ENCODE data around the gene EFCAB6.

EFCAB6 gene

DNA sequence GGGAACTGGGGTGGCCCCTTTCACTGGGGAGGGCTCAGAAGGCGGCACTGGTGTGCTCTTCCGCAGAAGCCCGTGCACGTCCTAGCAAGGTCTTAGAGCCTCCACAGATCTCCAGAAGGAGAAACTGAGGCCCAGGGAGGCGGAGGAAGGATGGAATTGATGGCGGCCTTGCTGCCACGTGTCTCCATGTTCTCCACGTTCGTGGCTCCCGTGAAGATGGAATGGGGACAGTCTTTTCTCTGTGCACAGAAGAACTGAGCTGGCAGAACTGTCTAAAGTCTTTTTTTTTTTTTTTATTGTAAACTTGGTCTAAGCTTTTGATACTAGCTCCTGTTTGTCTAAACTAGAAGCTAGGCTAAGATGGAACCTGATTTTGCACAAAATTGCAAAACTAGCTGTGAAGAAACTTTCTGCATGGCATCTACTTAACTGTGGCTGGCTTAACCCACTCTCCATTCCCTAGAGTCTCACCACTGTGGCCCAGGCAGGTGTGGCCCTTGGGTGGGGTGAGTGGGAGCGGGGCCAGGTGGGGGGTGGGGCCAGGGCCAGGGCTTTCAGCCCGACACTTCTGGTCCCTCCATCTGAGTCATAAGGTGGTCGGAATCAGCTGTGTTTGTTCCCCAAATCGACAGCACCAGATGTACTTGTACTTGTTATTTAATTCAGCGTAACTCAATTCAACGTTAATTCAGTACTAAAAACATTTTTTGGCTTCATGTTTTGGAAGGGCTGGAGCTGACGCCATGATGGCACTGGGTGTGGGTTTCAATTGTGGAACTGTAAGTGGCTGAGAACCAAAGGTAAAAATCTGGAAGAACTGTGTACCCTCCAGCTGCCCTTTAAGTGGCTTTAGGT is 279.6 kb downstream of the EFCAB6 start:
- no peak for DNase-seq (ENCODE audit: low read depth in 2 of 2)

DNA sequence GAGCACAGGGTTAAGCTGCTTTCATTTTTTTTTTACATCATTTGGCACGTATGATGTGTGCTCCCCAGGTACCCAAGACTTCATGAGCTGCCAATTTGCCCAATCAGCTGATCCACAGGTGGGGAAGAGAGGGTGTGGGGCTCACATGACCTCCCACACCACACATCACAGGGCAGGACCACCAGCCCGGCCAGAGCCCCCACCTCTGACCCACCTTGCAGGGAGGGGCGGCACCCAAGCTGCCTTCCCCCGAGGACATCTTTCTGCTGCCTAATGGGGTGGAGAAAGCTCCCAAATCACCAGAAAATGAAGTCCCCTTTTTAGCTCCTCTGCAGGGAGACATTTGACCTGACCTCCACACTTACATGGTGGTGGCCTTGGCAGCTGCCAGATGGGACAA is 280.5 kb downstream of the EFCAB6 start:
- DNase-seq (ENCODE audit: low read depth in 2 of 2) = no peak

DNA sequence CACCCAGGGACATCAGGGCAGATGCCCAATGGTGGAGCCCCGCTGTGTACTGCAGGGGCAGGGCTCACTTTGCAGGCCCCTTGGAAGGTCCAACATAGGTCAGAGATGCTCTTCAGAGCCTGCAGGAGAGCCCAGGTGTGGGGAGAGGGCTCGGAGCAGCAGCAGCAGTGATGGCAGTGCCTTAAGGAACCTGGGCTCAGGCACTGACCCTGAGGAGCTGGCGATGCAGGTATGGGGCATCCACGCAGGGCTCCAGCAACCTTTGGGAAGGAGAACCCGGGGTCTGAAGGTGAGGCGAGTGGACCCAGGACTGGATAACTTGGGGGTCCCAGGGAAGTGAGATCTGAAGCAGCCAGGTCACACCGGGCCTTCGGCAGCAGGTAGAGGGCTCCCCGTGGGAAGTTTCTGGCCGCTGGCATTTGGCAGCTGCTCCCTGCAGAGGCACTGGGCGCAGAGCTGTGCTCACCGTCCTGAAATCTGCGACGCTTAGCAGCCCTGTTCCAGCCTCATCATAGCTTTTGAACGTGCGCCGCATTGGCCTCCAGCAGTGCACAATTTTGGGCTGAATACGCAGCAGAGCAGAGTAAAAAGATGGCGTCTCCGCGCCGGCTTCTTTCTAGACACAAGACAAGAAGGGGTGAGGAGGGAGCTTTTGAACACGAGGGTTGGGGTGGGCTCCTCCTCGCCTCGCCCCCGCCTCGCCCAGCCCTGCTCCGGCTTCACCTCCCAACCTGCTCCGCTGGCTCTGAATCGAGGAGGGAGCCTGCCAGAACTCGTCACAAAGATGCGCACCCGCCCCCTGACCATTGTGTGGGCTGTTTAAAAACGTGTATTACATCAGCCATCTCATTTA is 281.5 kb downstream of the EFCAB6 start:
- no peak for DNase-seq (ENCODE audit: low read depth in 2 of 2)

DNA sequence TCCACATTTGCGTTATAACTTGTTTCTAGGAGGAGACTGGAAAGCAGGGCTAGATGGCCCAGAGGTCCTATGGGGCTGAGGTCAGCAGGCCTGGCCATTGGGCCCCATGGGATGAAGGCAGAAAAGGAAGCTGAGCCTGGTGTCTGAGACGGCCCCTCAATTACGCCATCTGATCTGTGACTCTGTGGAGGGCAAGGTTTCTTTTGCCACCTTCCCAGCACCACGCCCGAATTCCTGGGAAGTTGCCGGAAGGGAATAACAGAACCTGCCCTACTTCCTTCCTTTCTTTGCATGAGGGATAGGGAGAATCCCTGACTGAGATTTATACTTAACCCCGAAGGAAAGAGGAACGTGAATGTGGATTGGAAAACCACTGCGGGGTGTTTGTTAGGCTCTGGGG is 282.2 kb downstream of the EFCAB6 start:
- no peak for DNase-seq (ENCODE audit: low read depth in 2 of 2)

DNA sequence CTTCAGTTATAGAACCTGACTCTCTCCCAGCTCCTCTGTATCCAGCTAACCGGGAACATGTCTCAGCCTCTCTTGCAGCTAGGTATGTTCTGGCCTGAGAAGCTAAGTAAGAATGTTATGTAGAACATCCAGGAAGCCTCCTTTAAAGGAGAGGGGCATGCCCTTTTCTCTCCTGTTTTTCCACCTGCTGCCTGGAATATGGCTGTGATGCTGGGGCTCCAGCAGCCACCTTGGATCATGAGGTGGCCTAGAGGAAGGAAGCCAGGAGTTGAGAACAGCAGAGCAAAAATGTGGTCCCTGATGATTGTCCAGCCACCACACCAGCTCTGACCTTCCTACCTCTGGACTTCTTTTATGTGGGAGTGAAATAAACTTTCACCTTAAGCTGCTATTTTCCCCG is 282.6 kb downstream of the EFCAB6 start:
- no peak for DNase-seq (ENCODE audit: low read depth in 2 of 2)

DNA sequence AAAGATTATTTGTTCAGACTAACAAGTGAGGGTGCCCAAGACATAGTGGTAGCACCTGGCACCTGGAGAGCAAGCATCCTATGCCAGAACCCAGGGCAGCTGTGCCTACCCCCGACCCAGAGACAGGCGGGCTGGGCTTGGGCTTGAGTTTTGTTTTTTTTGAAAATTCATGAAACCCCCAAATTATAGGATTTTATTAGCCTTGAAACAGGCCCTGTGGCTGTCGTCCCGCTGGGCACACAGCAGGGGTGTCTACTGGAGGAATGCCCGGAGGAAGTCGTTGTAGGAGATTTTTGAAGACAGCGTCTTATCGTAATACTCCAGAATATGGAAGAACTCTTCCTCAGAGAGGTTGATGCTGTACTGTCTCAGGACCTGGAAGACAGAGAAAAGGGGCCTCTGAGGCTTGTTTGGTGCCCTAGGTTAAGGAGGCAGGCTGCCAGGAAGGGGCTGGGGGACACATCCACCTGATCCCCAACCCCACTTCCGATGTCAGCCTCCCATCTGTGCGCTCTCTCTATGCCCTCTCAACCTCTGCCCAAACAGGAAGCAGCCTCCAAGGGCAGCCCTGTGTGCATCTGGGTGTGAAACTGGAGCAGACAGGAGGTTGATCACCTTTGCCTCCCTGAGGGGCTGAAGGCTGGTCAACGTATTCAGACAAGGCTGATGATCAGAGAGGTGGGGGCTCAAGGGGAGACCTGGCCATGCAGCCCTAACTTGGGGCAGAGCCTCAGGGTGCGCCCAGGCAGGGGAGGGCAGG is 283.3 kb downstream of the EFCAB6 start:
- no peak for DNase-seq (ENCODE audit: low read depth in 2 of 2)

DNA sequence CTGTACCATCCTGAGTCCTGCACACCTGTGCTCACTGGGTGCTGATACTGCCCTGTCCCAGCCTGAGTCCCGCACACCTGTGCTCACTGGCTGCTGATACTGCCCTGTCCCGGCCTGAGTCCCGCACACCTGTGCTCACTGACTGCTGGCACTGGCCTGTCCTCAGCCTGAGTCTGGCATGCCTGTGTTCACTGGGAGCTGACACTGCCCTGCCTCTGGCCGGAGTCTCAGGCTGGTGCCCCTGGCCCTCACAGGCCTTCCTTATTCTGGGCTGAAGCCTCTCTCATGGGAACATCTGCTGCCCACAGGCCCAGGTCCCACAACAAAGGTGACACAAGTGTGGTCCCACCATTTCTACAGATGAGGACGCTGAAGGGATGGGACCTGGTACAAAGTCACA is 285.2 kb downstream of the EFCAB6 start:
- DNase-seq (ENCODE audit: low read depth in 2 of 2) = no peak

DNA sequence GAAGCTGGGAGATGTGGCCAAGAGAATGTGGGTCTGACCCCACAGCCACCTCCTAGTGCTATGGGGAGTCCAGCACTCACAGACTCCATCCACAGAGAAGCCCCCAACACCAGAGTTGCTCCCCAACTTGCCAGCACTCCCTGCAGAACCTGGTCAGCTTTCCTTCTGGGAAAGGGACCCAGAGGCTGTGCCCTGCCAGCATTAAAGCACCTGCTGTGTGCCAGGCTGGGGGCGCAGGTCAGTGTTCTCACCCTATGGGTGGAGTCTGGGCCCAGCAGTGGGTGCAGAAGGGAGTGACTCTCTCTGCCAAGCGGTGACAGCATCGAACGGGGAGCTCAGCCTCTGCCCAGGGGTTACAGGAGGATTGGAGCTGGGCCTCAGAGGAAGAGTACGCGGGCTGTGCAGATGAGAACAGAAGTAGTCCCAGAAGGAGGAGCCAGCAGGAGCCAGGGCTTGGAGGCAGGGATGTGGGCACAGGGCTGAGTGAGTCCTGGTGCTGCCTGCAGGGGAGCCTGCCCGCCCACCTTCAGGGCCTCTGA is 285.9 kb downstream of the EFCAB6 start:
- no peak for DNase-seq (ENCODE audit: low read depth in 2 of 2)

DNA sequence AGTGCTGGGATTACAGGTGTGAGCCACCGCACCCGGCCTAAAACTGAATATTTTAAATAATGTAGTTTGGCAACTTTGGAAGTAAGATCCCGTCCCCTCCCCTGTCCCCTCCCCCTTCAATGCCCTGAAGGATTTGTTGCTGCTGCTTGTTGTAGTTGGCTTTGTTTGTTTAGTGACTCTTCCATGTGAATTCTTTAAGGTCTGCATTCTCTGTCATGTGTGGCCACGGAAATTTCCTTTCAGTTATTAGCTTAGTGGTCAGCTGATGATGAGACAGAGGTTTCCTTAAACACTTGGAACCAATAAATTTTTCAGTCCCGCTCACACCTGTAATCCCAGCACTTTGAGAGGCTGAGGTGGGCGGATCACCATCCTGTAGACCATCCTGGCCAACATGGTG is 290.4 kb downstream of the EFCAB6 start:
- DNase-seq (ENCODE audit: low read depth in 2 of 2) = no peak

DNA sequence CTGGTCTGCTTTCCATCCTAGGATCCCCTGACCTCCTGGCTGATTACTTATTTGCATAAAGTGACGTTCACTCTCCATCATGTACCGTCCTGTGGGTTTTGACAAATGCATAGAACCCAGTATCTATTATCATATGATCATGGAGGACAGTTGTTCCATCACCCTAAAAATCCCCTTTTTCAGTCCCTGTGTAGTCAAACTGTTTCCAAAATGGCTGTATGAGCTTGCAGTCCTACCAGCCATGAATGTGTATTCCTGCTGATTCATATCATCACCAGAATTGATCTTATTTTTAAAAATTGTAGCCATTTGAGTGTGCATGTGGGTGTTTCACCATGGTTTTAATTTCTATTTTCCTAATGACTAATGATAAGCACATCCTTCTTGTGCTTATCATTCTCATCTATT is 291.5 kb downstream of the EFCAB6 start:
- DNase-seq (ENCODE audit: low read depth in 2 of 2) = no peak

DNA sequence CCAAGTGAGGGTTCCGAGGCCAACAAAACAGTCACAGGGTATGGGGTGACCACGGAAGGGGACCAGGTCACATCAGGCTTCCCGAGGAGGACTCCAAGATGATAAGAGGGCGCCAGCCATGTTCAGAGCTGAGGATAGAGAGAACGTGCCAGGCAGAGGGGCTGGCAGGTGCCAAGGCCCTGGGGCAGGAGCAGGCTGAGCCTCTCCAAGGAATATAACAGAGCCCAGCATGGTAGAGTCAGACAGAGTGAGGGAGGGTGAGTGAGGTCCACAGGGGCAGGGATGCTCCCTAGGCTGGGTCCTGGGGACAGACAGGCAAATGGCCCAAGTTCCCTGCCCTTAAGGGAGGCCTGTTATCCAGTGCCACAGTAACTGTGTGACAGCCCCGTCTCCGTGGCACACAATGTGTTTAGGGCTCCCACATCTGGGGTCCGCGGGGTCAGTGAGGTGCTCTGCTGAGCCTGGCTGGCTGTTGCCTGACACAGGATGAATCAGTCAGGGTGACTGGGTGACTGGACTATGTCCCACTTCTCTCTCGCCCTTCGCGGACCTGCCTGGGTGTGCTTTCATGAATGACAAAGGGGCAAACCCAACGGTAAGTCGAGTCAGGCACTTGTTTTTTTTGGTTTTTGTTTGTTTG is 295.0 kb downstream of the EFCAB6 start:
- DNase-seq (ENCODE audit: low read depth in 2 of 2) = no peak

DNA sequence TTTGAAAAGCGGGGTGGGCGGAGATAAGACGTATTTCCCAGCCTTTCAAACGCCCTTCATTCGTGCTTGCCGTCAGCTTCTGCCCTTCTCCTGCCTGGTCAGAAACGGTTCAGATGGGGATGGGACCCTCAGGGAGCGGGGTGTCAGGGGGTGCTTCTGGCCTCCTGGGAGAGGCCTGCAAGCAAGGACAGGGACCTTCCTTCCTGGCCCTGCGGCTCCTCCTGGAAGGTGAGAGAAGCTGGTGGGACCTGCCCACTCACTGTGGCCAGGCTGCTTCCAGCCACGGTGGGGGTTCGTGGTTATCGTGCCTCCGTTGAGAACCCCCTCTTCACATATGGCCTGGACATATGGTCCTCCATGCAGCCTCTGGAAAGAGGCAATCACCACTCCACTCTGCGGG is 295.7 kb downstream of the EFCAB6 start:
- DNase-seq (ENCODE audit: low read depth in 2 of 2) = no peak

DNA sequence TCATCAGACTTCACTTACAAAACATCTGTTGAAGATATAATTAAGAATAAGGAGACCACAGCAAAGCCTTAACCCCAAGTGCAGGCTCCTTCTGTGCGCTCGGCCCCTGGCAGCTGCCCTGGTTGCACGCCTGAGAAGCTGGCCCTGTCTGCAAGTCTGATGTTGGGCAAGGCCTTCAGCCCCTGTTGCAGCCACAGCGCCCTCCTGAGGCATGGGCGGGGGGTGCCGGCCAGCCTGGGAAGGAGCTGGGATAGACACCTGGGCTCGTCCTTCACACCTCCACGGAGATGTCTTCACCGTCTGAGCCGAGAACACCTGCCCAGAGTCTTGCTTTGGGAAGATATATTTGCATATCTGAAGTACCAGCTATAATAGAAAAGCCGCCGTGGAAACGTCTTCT is 296.2 kb downstream of the EFCAB6 start:
- no peak for DNase-seq (ENCODE audit: low read depth in 2 of 2)

DNA sequence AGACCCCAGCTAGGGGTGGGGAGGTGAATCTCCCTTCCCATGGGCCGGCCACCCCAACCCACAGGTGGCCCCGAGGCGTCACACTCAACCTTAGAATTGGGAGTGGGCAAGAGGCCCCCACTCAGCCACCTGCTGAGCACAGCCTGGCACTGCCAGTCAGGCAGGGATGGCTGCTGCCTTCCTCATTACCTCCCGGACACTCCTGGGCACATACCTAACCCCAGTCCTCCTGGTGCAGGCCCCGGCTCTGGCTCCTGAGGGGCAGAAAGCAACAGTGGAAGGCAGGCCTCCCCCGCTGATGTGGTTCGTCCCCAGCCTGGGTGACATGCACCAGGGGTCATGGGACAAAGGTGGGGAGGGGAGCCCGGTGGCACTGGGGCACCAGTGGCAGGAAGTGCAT is 296.7 kb downstream of the EFCAB6 start:
- no peak for DNase-seq (ENCODE audit: low read depth in 2 of 2)

DNA sequence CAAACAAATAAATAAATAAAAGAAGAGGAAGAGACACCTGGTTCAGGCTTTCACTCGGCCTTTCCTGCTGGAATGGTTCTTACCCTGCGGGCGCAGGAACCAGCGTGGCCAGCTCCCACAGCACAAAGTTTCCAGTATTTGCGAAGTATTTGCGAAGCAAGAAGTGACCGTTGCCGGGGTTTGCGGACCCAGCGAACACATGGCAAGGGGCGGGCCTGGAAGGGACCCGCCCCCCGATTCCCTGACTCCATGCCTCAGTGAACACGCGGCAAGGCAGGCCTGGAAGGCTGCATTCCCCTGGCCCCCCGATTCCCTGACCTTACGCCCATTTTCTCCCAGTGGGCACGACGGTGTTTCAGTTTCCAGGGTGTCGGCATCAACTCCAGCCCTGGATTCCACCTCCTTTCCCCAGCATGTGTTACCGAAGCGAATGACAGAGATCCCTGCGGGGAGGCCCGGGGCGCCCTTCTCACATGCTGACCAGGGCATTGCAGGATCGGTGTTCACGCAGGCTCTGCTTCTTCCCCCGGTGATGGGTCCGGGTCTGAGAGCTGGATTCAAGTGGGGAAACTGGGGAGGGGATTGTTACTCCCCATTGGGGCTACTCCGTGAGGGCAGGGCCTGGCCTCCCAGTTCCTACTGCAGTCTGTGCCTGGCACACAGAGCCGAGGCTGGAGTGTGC is 297.5 kb downstream of the EFCAB6 start:
- no peak for DNase-seq (ENCODE audit: low read depth in 2 of 2)

DNA sequence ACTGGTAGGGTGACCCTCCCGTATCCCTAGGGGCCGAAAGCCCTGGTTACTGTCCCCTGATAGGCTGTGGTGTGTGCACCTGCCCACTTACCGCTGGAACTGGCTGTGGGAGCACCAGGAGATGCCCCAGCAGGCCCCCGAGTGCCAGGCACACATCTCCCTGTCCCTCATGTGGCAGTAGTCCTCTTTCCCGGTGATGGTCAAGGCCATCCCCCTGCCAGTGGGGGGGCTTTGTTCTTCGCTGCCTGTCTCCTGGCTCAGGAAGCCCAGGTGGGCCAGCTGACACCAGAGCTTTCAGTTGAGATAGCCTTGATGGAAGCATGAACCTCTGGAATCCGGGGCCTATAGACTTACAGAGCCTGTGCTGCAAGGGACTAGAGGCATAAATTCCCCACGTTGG is 299.8 kb downstream of the EFCAB6 start:
- DNase-seq (ENCODE audit: low read depth in 2 of 2) = no peak

DNA sequence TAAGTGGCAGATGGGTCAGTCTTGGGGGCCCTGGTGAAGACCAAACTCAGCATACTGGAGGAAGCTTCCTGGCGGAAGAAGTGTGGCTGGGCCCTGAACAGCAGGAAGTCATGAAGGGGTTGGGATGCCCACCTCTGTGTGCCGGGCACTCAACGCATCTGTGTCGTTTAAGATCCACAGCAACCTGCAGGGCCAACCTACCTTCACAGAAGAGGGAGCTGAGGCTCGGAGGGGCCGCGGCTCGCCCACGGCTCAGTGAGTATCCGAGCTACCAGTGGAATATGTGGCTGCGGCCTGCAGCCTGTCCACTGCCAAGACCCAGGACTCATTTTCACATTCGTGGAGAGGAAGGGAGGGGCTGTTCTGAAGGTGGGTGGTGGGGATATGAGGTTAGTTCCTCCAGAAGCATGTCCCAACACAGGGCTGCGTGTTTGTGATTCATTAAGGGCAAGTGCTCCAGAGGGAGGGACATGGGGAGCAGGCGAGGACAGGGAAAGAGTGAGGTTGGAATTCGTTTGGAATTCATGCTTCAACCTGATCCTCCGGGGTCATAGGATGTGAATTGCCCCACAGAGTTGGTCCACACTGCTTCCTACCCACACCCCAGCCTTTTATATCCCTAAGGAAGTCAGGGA is 300.7 kb downstream of the EFCAB6 start:
- no peak for DNase-seq (ENCODE audit: low read depth in 2 of 2)

DNA sequence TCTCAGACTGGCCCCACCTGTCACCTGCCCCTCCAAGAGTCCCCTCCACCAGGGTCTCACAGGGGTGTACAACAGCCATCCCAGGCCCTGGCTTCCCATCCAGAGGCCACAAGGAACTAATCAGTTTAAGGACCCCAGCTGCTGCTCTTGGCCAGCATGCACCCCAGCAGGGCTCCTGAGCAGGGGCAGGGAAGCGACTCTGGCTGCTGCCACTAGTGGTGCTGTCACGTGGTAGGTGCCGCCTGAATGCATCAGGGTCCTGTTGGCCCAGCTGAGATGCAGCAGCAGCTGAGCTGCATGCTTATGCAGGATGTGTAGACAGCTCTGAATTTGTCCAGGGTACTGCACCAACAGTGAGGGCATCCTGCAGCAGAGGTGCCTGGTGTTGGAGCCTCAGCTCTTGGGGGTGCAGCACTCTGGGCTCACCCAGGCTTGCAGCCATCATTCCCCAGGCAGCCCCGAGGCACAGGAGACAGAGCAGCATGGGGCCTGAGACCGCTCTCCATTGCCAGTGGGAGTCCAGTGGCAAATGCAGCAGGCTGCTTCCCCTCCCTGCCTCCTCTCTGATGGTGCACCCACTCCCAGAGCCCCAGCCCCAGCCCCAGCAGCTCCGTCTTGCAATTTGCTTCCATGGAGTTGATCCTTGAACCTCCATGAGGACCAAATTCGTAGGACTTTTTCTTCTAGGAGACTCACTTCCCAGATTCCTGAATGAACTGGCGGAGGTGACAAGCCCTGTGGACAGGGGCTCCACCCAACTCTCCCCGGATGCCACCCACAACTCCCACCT is 301.6 kb downstream of the EFCAB6 start:
- DNase-seq (ENCODE audit: low read depth in 2 of 2) = no peak

DNA sequence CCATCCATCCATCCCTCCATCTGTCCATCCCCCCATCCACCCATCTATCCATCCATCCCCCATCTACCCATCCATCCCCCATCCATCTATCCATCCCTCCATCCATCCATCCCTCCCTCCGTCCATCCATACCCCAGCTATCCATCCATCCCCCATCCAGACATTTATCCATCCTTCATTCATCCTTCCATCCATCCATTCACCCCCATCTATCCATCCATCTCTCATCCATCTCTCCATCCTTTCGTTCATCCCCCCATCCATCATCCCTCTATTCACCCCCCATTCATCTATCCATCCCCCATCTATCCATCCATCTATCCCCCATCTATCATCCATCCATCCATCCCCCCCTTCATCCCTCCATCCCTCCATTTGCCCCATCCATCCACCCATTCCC is 302.8 kb downstream of the EFCAB6 start:
- no peak for DNase-seq (ENCODE audit: low read depth in 2 of 2)

DNA sequence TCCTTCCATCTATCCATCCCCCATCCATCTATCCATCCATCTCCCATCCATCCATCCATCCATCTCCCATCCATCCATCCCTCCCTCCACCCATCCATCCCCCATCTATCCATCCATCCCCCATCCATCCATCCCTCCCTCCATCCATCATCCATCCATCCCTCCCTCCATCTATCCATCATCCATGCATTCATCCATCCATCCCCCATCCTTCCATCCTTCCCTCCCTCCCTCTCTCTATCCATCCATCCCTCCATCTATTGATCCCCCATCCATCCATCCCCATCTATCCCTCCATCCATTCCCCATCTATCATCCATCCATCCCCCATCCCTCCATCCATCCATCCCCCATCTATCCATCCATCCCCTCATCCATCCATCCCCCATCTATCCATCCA is 303.6 kb downstream of the EFCAB6 start:
- no peak for DNase-seq (ENCODE audit: low read depth in 2 of 2)
